Measurements from ENCODE around the gene ANK3.

- TF ChIP-seq POLR2AphosphoS5 (IDR thresholded peaks at IDR 0.05; ENCODE audit: low read depth, low read length), result no peak
- TF ChIP-seq REST (IDR thresholded peaks at IDR 0.05; ENCODE audit: insufficient read depth in 1 of 2, low read depth in 2 of 2, low read length in 2 of 2), result no peak
- no peak for TF ChIP-seq TAF1 (IDR thresholded peaks at IDR 0.05; ENCODE audit: borderline replicate concordance, insufficient read depth, low read length)
These were observed 364.4 kb downstream of the ANK3 start for GRCh38 chr10:60025279-60025678.
